SU-DHL-6 (cell line): ENCODE data around the gene CSF1R.

Source experiments
- H2AFZ ChIP-seq: fragments of 200-600 bp; sonication (generic); 2 replicates; pipeline ENCODE4 v1.6.1; 2014; ENCODE audit warnings: low read depth, mild to moderate bottlenecking, moderate library complexity, mixed read lengths, antibody characterized with exemption, low read length; ENCODE audit not compliant: severe bottlenecking
- H3F3A ChIP-seq: fragments of 200-600 bp; shearing (Covaris generic); 2 replicates; pipeline ENCODE4 v1.6.0; 2016; ENCODE audit warnings: antibody characterized with exemption, mild to moderate bottlenecking; ENCODE audit not compliant: insufficient read depth
- H3K27ac ChIP-seq: fragments of 200-600 bp; sonication (generic); 2 replicates; pipeline ENCODE4 v1.5.1; 2016; ENCODE audit warnings: low read depth, mild to moderate bottlenecking, low read length, moderate library complexity, mixed read lengths
- H3K27me3 ChIP-seq: fragments of 200-600 bp; sonication (generic), shearing (Covaris generic); 2 replicates; pipeline ENCODE4 v1.6.0; 2014; ENCODE audit warnings: mild to moderate bottlenecking, low read length
- H3K36me3 ChIP-seq: fragments of 200-600 bp; sonication (generic); 2 replicates; pipeline ENCODE4 v1.6.1; 2014; ENCODE audit warnings: mild to moderate bottlenecking, low read length, mixed read lengths
- H3K4me2 ChIP-seq: fragments of 300-600, 200-600 bp; shearing (Covaris generic), sonication (generic); 2 replicates; pipeline ENCODE4 v1.6.0; 2014; ENCODE audit warnings: low read length, low read depth, mild to moderate bottlenecking; ENCODE audit not compliant: poor library complexity, severe bottlenecking
- H3K4me3 ChIP-seq: fragments of 200-600 bp; sonication (generic); 2 replicates; pipeline ENCODE4 v1.5.1; 2014; ENCODE audit warnings: antibody characterized with exemption, low read length, mild to moderate bottlenecking, mixed read lengths; ENCODE audit not compliant: insufficient read depth, poor library complexity, severe bottlenecking
- H3K79me2 ChIP-seq: fragments of 200-600 bp; sonication (generic); 2 replicates; pipeline ENCODE4 v1.6.1; 2014; ENCODE audit warnings: mild to moderate bottlenecking, low read length, moderate library complexity; ENCODE audit not compliant: insufficient read depth
- H3K9ac ChIP-seq: fragments of 200-600 bp; sonication (generic); 2 replicates; pipeline ENCODE4 v1.7.0; 2014; ENCODE audit warnings: mild to moderate bottlenecking, low read length
- H3K9me2 ChIP-seq: fragments of 200-600 bp; sonication (generic); replicated peaks from 2 replicates; pipeline ENCODE4 v1.6.1; 2014; ENCODE audit warnings: low read length; ENCODE audit not compliant: insufficient read depth
- H3K9me3 ChIP-seq: fragments of 200-600 bp; sonication (generic); 2 replicates; pipeline ENCODE4 v1.6.1; 2014; ENCODE audit warnings: low read length, mixed read lengths; ENCODE audit not compliant: insufficient read depth
- H4K20me1 ChIP-seq: fragments of 200-600 bp; sonication (generic); 2 replicates; pipeline ENCODE4 v1.6.1; 2014; ENCODE audit warnings: low read depth, mild to moderate bottlenecking, antibody characterized with exemption, low read length, moderate library complexity, mixed read lengths
- EZH2phosphoT487 ChIP-seq: fragments of 200-600 bp; sonication (generic), shearing (Covaris generic); conservative IDR thresholded peaks from 2 replicates; pipeline ENCODE4 v1.6.1; 2018; ENCODE audit warnings: mild to moderate bottlenecking, antibody characterized with exemption, low read length, moderate library complexity, mixed read lengths
- TF ChIP-seq, protein P1 (sequence below): fragments of 200-600 bp; sonication (generic); IDR thresholded peaks from one replicate; pipeline ENCODE4 v1.5.1; 2017; ENCODE audit warnings: antibody characterized with exemption, mild to moderate bottlenecking, low read length, moderate library complexity; ENCODE audit not compliant: insufficient read depth, poor library complexity, severe bottlenecking

Gene CSF1R

GRCh38 chr5:150043657-150044328 lies 42.6 kb downstream of the CSF1R start:
- H3K36me3 ChIP-seq: peaks cover 29% of the 10 kb centered on the region
- no peak overlapping the region for H3K9ac ChIP-seq
- H3K4me3 ChIP-seq: no peak overlapping the region
- H2AFZ ChIP-seq: no peak overlapping the region
- TF ChIP-seq EZH2phosphoT487: no peak
- TF ChIP-seq, protein P1, sequence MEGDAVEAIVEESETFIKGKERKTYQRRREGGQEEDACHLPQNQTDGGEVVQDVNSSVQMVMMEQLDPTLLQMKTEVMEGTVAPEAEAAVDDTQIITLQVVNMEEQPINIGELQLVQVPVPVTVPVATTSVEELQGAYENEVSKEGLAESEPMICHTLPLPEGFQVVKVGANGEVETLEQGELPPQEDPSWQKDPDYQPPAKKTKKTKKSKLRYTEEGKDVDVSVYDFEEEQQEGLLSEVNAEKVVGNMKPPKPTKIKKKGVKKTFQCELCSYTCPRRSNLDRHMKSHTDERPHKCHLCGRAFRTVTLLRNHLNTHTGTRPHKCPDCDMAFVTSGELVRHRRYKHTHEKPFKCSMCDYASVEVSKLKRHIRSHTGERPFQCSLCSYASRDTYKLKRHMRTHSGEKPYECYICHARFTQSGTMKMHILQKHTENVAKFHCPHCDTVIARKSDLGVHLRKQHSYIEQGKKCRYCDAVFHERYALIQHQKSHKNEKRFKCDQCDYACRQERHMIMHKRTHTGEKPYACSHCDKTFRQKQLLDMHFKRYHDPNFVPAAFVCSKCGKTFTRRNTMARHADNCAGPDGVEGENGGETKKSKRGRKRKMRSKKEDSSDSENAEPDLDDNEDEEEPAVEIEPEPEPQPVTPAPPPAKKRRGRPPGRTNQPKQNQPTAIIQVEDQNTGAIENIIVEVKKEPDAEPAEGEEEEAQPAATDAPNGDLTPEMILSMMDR: no peak
- H3K9me2 ChIP-seq: no peaks in the 10 kb centered on the region
- H4K20me1 ChIP-seq: no peaks in the 10 kb centered on the region
- H3K4me2 ChIP-seq: no peak overlapping the region
- no peak overlapping the region for H3K27ac ChIP-seq
- H3F3A ChIP-seq: no peaks in the 10 kb centered on the region
- no peaks in the 10 kb centered on the region for H3K9me3 ChIP-seq
- no peaks in the 10 kb centered on the region for H3K79me2 ChIP-seq
- no peaks in the 10 kb centered on the region for H3K27me3 ChIP-seq

GRCh38 chr5:150042459-150042858 lies 43.9 kb downstream of the CSF1R start:
- Histone ChIP-seq H3K36me3 (peaks cover 34% of the 10 kb centered on the region), H3K4me3 (no peak overlapping the region), H3K9ac (no peak overlapping the region), H4K20me1 (no peaks in the 10 kb centered on the region), H3K79me2 (no peaks in the 10 kb centered on the region), H3K9me3 (no peaks in the 10 kb centered on the region), H3K27ac (no peak overlapping the region), H2AFZ (no peak overlapping the region), H3K27me3 (no peaks in the 10 kb centered on the region), H3F3A (no peaks in the 10 kb centered on the region), H3K9me2 (no peaks in the 10 kb centered on the region), H3K4me2 (no peak overlapping the region)
- TF ChIP-seq EZH2phosphoT487: no peak
- TF ChIP-seq, protein P1: no peak

DNA sequence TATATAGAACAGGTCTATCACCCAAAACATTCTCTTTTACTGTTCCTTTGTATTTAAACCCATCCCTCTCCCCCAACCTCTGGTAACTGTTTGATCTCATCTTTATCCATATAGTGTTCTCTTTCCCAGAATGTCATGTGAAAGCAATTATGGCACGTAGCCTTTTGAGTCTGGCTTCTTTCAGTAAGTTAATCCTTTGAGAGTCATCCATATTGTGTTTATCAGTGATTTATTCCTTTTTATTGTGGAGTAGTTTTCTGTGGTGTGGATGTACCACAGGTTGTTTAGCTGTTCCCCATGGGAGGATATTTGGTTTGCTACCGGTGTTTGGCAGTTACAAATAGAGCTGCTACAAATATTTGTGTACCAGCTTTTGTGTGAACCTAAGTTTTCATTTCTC lies 47.8 kb downstream of the CSF1R start:
- TF ChIP-seq EZH2phosphoT487: no peak
- TF ChIP-seq, protein P1: no peak
- no peaks in the 10 kb centered on the region for H3K9me2 ChIP-seq
- no peak overlapping the region for H3K9ac ChIP-seq
- H3K27ac ChIP-seq: no peak overlapping the region
- no peaks in the 10 kb centered on the region for H3K79me2 ChIP-seq
- no peaks in the 10 kb centered on the region for H3K9me3 ChIP-seq
- H3K27me3 ChIP-seq: no peaks in the 10 kb centered on the region
- H3K4me3 ChIP-seq: no peak overlapping the region
- no peak overlapping the region for H3K4me2 ChIP-seq
- H4K20me1 ChIP-seq: no peaks in the 10 kb centered on the region
- H2AFZ ChIP-seq: no peak overlapping the region
- H3F3A ChIP-seq: no peaks in the 10 kb centered on the region; the same call in 1 of the 2 replicates
- peaks cover 46% of the 10 kb centered on the region for H3K36me3 ChIP-seq
